SK-N-SH (cell line): ENCODE measurements around the gene SRBD1. TPM values are rescaled to one million over a fixed set of nuclear protein-coding genes. Genes with fewer than 3 reads are reported as not detected.

Experiments
- CTCF ChIA-PET: fragments of 300-600, 350-600 bp; formaldehyde crosslinking; extraction: SDS; loops from one replicate; lab custom pipeline; 2021; lab: Yijun Ruan, JAX
- POLR2A ChIA-PET: fragments of 350-600 bp; sonication (Branson Sonifier 250); formaldehyde crosslinking; extraction: SDS; loops from one replicate; lab custom pipeline; 2020; ENCODE audit warnings: antibody characterized with exemption, inconsistent platforms; lab: Yijun Ruan, JAX
- DNase-seq: peaks from one replicate; pipeline ENCODE4 v3.0.0; 2012
- H2AFZ ChIP-seq: fragments of 200-600 bp; sonication (generic); 2 replicates; pipeline ENCODE4 v1.8.1; 2016; ENCODE audit warnings: antibody characterized with exemption, mild to moderate bottlenecking, low read depth
- H3F3A ChIP-seq: fragments of 200-600 bp; sonication (generic); replicated peaks from 2 replicates; pipeline ENCODE3; 2016; ENCODE audit warnings: antibody characterized with exemption, mild to moderate bottlenecking; ENCODE audit not compliant: insufficient read depth
- H3K27ac ChIP-seq, 2 experiments: fragments of 200-500 bp in 1 of 2; fragments of 200-600 bp in 1 of 2; sonication (Bioruptor generic) in 1 of 2; sonication (generic), shearing (Covaris generic) in 1 of 2; 2 replicates each; pipeline versions ENCODE4 v1.5.1 to v1.6.1; 2014 to 2016; ENCODE audit warnings: low read depth in 2 of 2, inconsistent platforms in 1 of 2, low read length in 1 of 2, mild to moderate bottlenecking in 1 of 2, mixed read lengths in 1 of 2
- H3K27me3 ChIP-seq: fragments of 200-600 bp; sonication (generic), shearing (Covaris generic); 2 replicates; pipeline ENCODE4 v1.6.1; 2016; ENCODE audit warnings: mixed run types; ENCODE audit not compliant: insufficient read depth
- H3K36me3 ChIP-seq, 2 experiments: fragments of 200-500 bp in 1 of 2; fragments of 200-600 bp in 1 of 2; sonication (Bioruptor generic) in 1 of 2; sonication (generic) in 1 of 2; replicated peaks in 1 of 2; 2 replicates each; pipeline versions ENCODE3 to v1.5.1; 2014 to 2016; ENCODE audit warnings: low read length in 1 of 2, mild to moderate bottlenecking in 1 of 2; ENCODE audit not compliant: insufficient read depth in 2 of 2, control insufficient read depth in 1 of 2
- H3K4me1 ChIP-seq, 2 experiments: fragments of 200-500 bp in 1 of 2; fragments of 200-600 bp in 1 of 2; sonication (Bioruptor generic) in 1 of 2; sonication (generic), shearing (Covaris generic) in 1 of 2; 2 replicates each; pipeline versions ENCODE4 v1.5.1 to v1.6.1; 2014 to 2016; ENCODE audit warnings: low read depth in 1 of 2, low read length in 1 of 2, mixed run types in 1 of 2; ENCODE audit not compliant: insufficient read depth in 2 of 2, control insufficient read depth in 1 of 2
- H3K4me2 ChIP-seq: fragments of 200-600 bp; sonication (generic), shearing (Covaris generic); 2 replicates; pipeline ENCODE4 v1.6.1; 2017; ENCODE audit warnings: mixed run types
- H3K4me3 ChIP-seq, 2 experiments: fragments of 200-500 bp in 1 of 2; fragments of 200-600 bp in 1 of 2; sonication (Bioruptor generic) in 1 of 2; sonication (generic), shearing (Covaris generic) in 1 of 2; 2 replicates each; pipeline versions ENCODE4 v1.5.1 to v1.8.1; 2014 to 2016; ENCODE audit warnings: low read depth in 2 of 2, inconsistent platforms in 1 of 2, low read length in 1 of 2, mild to moderate bottlenecking in 1 of 2, mixed read lengths in 1 of 2, moderate library complexity in 1 of 2
- H3K79me2 ChIP-seq: fragments of 200-600 bp; sonication (generic); 2 replicates; pipeline ENCODE4 v1.8.1; 2017; ENCODE audit warnings: mild to moderate bottlenecking; ENCODE audit not compliant: insufficient read depth
- H3K9ac ChIP-seq: fragments of 200-600 bp; sonication (generic); 2 replicates; pipeline ENCODE4 v1.6.1; 2017; ENCODE audit warnings: mixed run types
- H3K9me2 ChIP-seq: fragments of 200-600 bp; sonication (generic); 2 replicates; pipeline ENCODE4 v1.6.1; 2017; ENCODE audit warnings: mixed run types
- H3K9me3 ChIP-seq: fragments of 200-600 bp; sonication (generic); 2 replicates; pipeline ENCODE4 v1.6.1; 2017; ENCODE audit warnings: mixed run types, mild to moderate bottlenecking, moderate library complexity
- H4K20me1 ChIP-seq: fragments of 200-600 bp; sonication (generic); 2 replicates; pipeline ENCODE4 v1.6.1; 2017; ENCODE audit warnings: mild to moderate bottlenecking, mixed run types; ENCODE audit not compliant: insufficient read depth
- CHD2 ChIP-seq: fragments of 150-350 bp; IDR thresholded peaks from 2 replicates; pipeline ENCODE4 v1.6.1; 2018; ENCODE audit warnings: low read length; ENCODE audit not compliant: partially characterized antibody
- CTCF ChIP-seq: fragments of 200-600 bp; sonication (generic); IDR thresholded peaks from 2 replicates; pipeline ENCODE4 v1.6.1; 2017; ENCODE audit warnings: antibody characterized with exemption, mild to moderate bottlenecking, moderate library complexity
- ELF1 ChIP-seq: IDR thresholded peaks from 2 replicates; pipeline ENCODE4 v1.4.0; 2012
- EP300 ChIP-seq, 2 experiments: IDR thresholded peaks; 2 replicates each; pipeline versions ENCODE4 v1.4.0 to v1.6.1; 2012; ENCODE audit warnings: borderline replicate concordance in 1 of 2, low read depth in 1 of 2, low read length in 1 of 2
- EZH2phosphoT487 ChIP-seq: fragments of 200-600 bp; sonication (generic); IDR thresholded peaks from 2 replicates; pipeline ENCODE4 v1.6.1; 2017; ENCODE audit warnings: low read depth, mixed run types, mild to moderate bottlenecking, antibody characterized with exemption, moderate library complexity, borderline replicate concordance
- FOSL2 ChIP-seq: IDR thresholded peaks from 2 replicates; pipeline ENCODE4 v1.4.0; 2012; ENCODE audit warnings: low read depth, mild to moderate bottlenecking, moderate library complexity, borderline replicate concordance
- FOXJ3 ChIP-seq: sonication (generic); formaldehyde crosslinking; IDR thresholded peaks from 2 replicates; pipeline ENCODE4 v1.5.1; 2020; ENCODE audit warnings: mild to moderate bottlenecking, missing genetic modification reagents
- GABPA ChIP-seq: IDR thresholded peaks from 2 replicates; pipeline ENCODE4 v1.4.0; 2012; ENCODE audit warnings: low read depth, mild to moderate bottlenecking
- JUND ChIP-seq: IDR thresholded peaks from 2 replicates; pipeline ENCODE4 v1.4.0; 2012
- PBX3 ChIP-seq: IDR thresholded peaks from 2 replicates; pipeline ENCODE4; 2012
- POLR2AphosphoS5 ChIP-seq: IDR thresholded peaks from 2 replicates; pipeline ENCODE4 v1.6.1; 2012; ENCODE audit warnings: low read depth, low read length
- RAD21 ChIP-seq: IDR thresholded peaks from 2 replicates; pipeline ENCODE4 v1.6.1; 2012; ENCODE audit warnings: mild to moderate bottlenecking, low read length
- RCOR1 ChIP-seq: fragments of 150-350 bp; IDR thresholded peaks from 2 replicates; pipeline ENCODE4 v1.6.1; 2017; ENCODE audit warnings: antibody characterized with exemption, low read length
- REST ChIP-seq: IDR thresholded peaks from 2 replicates; pipeline ENCODE4 v1.6.1; 2012; ENCODE audit warnings: mild to moderate bottlenecking, low read depth, low read length, moderate library complexity
- SIN3A ChIP-seq: IDR thresholded peaks from 2 replicates; pipeline ENCODE4 v1.6.1; 2012; ENCODE audit warnings: low read depth, mild to moderate bottlenecking, low read length, moderate library complexity, borderline replicate concordance
- TAF1 ChIP-seq: IDR thresholded peaks from 2 replicates; pipeline ENCODE4 v1.6.1; 2012; ENCODE audit warnings: low read depth, mild to moderate bottlenecking, low read length, moderate library complexity, borderline replicate concordance
- TCF12 ChIP-seq: IDR thresholded peaks from 2 replicates; pipeline ENCODE4 v1.4.0; 2012
- USF1 ChIP-seq: IDR thresholded peaks from 2 replicates; pipeline ENCODE4 v1.4.0; 2012; ENCODE audit warnings: low read depth, borderline replicate concordance
- YY1 ChIP-seq: IDR thresholded peaks from 2 replicates; pipeline ENCODE4 v1.4.0; 2012; ENCODE audit warnings: low read depth, mild to moderate bottlenecking
- ZBTB33 ChIP-seq: IDR thresholded peaks from 2 replicates; pipeline ENCODE4 v1.4.0; 2012; ENCODE audit warnings: low read depth, borderline replicate concordance
- WGBS: methylation state at CpG from one replicate; pipeline ENCODE4 v1.1.6; 2017; ENCODE audit warnings: low lambda C conversion rate; 5-methylcytosine and 5-hydroxymethylcytosine counted together
- polyA plus RNA-seq, 3 experiments: library from polyadenylated mRNA; depleted of rRNA; stranded (reverse); fragments of >200 nt; gene quantifications; 2 replicates each; pipeline ENCODE4 v1.2.3, GENCODE V29; 2012

The SRBD1 gene
- polyA plus RNA-seq, 1 of the 3 experiments (the other 2 are of a cell fraction) = 3.2 TPM

GRCh38 chr2:45484965-45485364, 126.1 kb downstream of the SRBD1 start:
- Histone ChIP-seq H3K4me3 (no peak overlapping the region), H3K4me1 (peaks cover 0 to 2% of the 10 kb centered on the region in 2 experiments; a peak in 1 of 4 replicates), H3K9me2 (no peaks in the 10 kb centered on the region), H4K20me1 (no peaks in the 10 kb centered on the region)
- POLR2A ChIA-PET = no interaction called here
- CTCF ChIA-PET = interaction anchor here (1.0 to 5.0 kb wide), 5 partner anchors 9 to 503 kb away, joined by 3 to 47 read pairs (median 5); no protein-coding TSS in a partner anchor
- TF ChIP-seq CHD2 = no peak
- no peak for TF ChIP-seq EP300 (IDR thresholded peaks at IDR 0.05; ENCODE audit: borderline replicate concordance in 1 of 2, low read depth in 1 of 2, low read length in 1 of 2)
- TF ChIP-seq POLR2AphosphoS5 = no peak
- no peak for TF ChIP-seq REST
- no peak for TF ChIP-seq JUND
- no peak for TF ChIP-seq GABPA
- TF ChIP-seq SIN3A = no peak
- no peak for TF ChIP-seq TAF1
- TF ChIP-seq RAD21 = no peak
- TF ChIP-seq RCOR1 = no peak
- no peak for TF ChIP-seq PBX3
- TF ChIP-seq CTCF = no peak
- TF ChIP-seq EZH2phosphoT487 = no peak
- TF ChIP-seq FOXJ3 = no peak
- no peak for TF ChIP-seq ZBTB33
- no peak for TF ChIP-seq ELF1
- TF ChIP-seq FOSL2 = no peak
- no peak for TF ChIP-seq TCF12
- TF ChIP-seq YY1 = no peak
- TF ChIP-seq USF1 = no peak
- TF ChIP-seq, all 33 proteins: peak for 0
- no peak overlapping the region for H3K27ac ChIP-seq
- no peaks in the 10 kb centered on the region for H3K9me3 ChIP-seq
- no peak overlapping the region for H3K4me2 ChIP-seq
- H3K79me2 ChIP-seq = no peaks in the 10 kb centered on the region
- H3K9ac ChIP-seq = no peak overlapping the region
- H3K36me3 ChIP-seq = peaks cover 3 to 4% of the 10 kb centered on the region in 2 experiments
- no peak overlapping the region for H2AFZ ChIP-seq
- WGBS = 92% methylated on average over 3 of the region's 3 CpGs
- no peaks in the 10 kb centered on the region for H3F3A ChIP-seq
- H3K27me3 ChIP-seq = no peaks in the 10 kb centered on the region
- no peak for DNase-seq
